Measurements from ENCODE around the gene KCTD7. TPM values are rescaled to one million over a fixed set of nuclear protein-coding genes. Genes with fewer than 3 reads are reported as not detected.

Gene KCTD7
- total RNA-seq, 1 donor from 2014 or later: 5.0 TPM

GRCh38 chr7:66693331-66693730 lies 64.7 kb downstream of the KCTD7 start:
- H3K27me3 ChIP-seq (ENCODE audit: control insufficient read depth, insufficient read depth, low read length): no peaks in the 10 kb centered on the region
- no peak for DNase-seq (ENCODE audit: low read depth)

More at GRCh38 chr7:66693331-66693730, 64.7 kb downstream of the KCTD7 start:
- Histone ChIP-seq H3K36me3 (ENCODE audit: control insufficient read depth, insufficient read depth, low read length) (peaks cover 4% of the 10 kb centered on the region), H3K4me3 (ENCODE audit: low read depth, low read length) (no peak overlapping the region)
- FAIRE-seq: no peak
- no peak for TF ChIP-seq CTCF (IDR thresholded peaks at IDR 0.05; ENCODE audit: insufficient read depth, low read length, severe bottlenecking)

Other genes starting within 250 kb of the KCTD7 start
- 35.3 and 41.5 TPM in 2 replicates for gene RABGEF1, start 111.9 kb downstream of the KCTD7 start, total RNA-seq

Measured in bronchial epithelial cell (primary cell).